H9 (cell line): ENCODE results near the gene THRB. TPM values are rescaled to one million over a fixed set of nuclear protein-coding genes. Genes with fewer than 3 reads are reported as not detected.

Experiments
- DNase-seq: peaks from one replicate; pipeline ENCODE4 v3.0.0-alpha.2; 2017
- H2AFZ ChIP-seq: one replicate; pipeline ENCODE4 v1.6.1; 2013; ENCODE audit warnings: mild to moderate bottlenecking, low read length, control low read depth, moderate library complexity
- H2AK5ac ChIP-seq: 2 replicates; pipeline ENCODE4 v1.6.1; 2013; ENCODE audit warnings: low read length, control low read depth, mixed read lengths; ENCODE audit not compliant: insufficient read length
- H2BK120ac ChIP-seq: one replicate; pipeline ENCODE4 v1.6.1; 2013; ENCODE audit warnings: low read depth, mild to moderate bottlenecking, low read length, control low read depth, inconsistent platforms; ENCODE audit not compliant: poor library complexity, severe bottlenecking
- H2BK12ac ChIP-seq: 2 replicates; pipeline ENCODE4 v1.6.1; 2013; ENCODE audit warnings: low read length, control low read depth, mixed read lengths, low read depth; ENCODE audit not compliant: insufficient read length
- H2BK15ac ChIP-seq: 2 replicates; pipeline ENCODE4 v1.6.1; 2013; ENCODE audit warnings: low read depth, low read length, control low read depth
- H2BK20ac ChIP-seq: one replicate; pipeline ENCODE4 v1.6.1; 2013; ENCODE audit warnings: low read depth, mild to moderate bottlenecking, low read length, control low read depth, inconsistent platforms; ENCODE audit not compliant: poor library complexity, severe bottlenecking
- H2BK5ac ChIP-seq: 2 replicates; pipeline ENCODE4 v1.6.1; 2013; ENCODE audit warnings: low read length, control low read depth, mixed read lengths; ENCODE audit not compliant: insufficient read length
- H3K14ac ChIP-seq: 2 replicates; pipeline ENCODE4 v1.6.1; 2013; ENCODE audit warnings: low read length, control low read depth; ENCODE audit not compliant: insufficient read depth
- H3K18ac ChIP-seq: 2 replicates; pipeline ENCODE4 v1.6.1; 2013; ENCODE audit warnings: low read depth, mild to moderate bottlenecking, mixed read lengths, low read length, control low read depth; ENCODE audit not compliant: insufficient read length
- H3K23ac ChIP-seq: 2 replicates; pipeline ENCODE4 v1.6.1; 2013; ENCODE audit warnings: low read length, control low read depth, mixed read lengths, low read depth; ENCODE audit not compliant: insufficient read length
- H3K23me2 ChIP-seq: 2 replicates; pipeline ENCODE4 v1.6.1; 2013; ENCODE audit warnings: low read depth, mild to moderate bottlenecking, mixed read lengths, low read length, control low read depth; ENCODE audit not compliant: insufficient read length, poor library complexity, severe bottlenecking
- H3K27ac ChIP-seq: 2 replicates; pipeline ENCODE4 v1.5.1; 2013; ENCODE audit warnings: low read length, control low read depth, mixed read lengths, low read depth; ENCODE audit not compliant: insufficient read length
- H3K27me3 ChIP-seq: 2 replicates; pipeline ENCODE4 v1.6.1; 2013; ENCODE audit warnings: low read length, control low read depth, inconsistent platforms; ENCODE audit not compliant: insufficient read depth
- H3K4ac ChIP-seq: 2 replicates; pipeline ENCODE4 v1.6.1; 2013; ENCODE audit warnings: low read depth, mild to moderate bottlenecking, control low read depth, inconsistent platforms, low read length, moderate library complexity
- H3K4me1 ChIP-seq: 2 replicates; pipeline ENCODE4 v1.6.1; 2013; ENCODE audit warnings: low read length, control low read depth, inconsistent platforms; ENCODE audit not compliant: insufficient read depth
- H3K4me2 ChIP-seq: 2 replicates; pipeline ENCODE4 v1.6.1; 2013; ENCODE audit warnings: low read length, control low read depth, mixed read lengths; ENCODE audit not compliant: insufficient read length, insufficient read depth
- H3K56ac ChIP-seq: 2 replicates; pipeline ENCODE4 v1.6.1; 2013; ENCODE audit warnings: low read depth, mild to moderate bottlenecking, mixed read lengths, low read length, control low read depth; ENCODE audit not compliant: insufficient read length
- H3K79me1 ChIP-seq: 2 replicates; pipeline ENCODE4 v1.6.1; 2013; ENCODE audit warnings: low read depth, mild to moderate bottlenecking, moderate library complexity, low read length, control low read depth, inconsistent platforms; ENCODE audit not compliant: insufficient read depth, poor library complexity, severe bottlenecking
- H3K79me2 ChIP-seq: 2 replicates; pipeline ENCODE4 v1.6.1; 2013; ENCODE audit warnings: low read length, control low read depth, inconsistent platforms; ENCODE audit not compliant: insufficient read depth
- H3K9ac ChIP-seq: 2 replicates; pipeline ENCODE4 v1.6.1; 2013; ENCODE audit warnings: low read length, control low read depth, mixed read lengths; ENCODE audit not compliant: insufficient read length; ENCODE audit errors: extremely low read depth
- H3K9me3 ChIP-seq: one replicate; pipeline ENCODE4 v1.6.1; 2013; ENCODE audit warnings: low read depth, low read length, inconsistent platforms; ENCODE audit not compliant: control insufficient read depth
- H3T11ph ChIP-seq: one replicate; pipeline ENCODE4 v1.6.1; 2013; ENCODE audit warnings: mild to moderate bottlenecking, low read length, control low read depth, inconsistent platforms
- H4K20me1 ChIP-seq: one replicate; pipeline ENCODE4 v1.6.1; 2013; ENCODE audit not compliant: control insufficient read depth, insufficient read length, insufficient read depth
- H4K5ac ChIP-seq: 2 replicates; pipeline ENCODE4 v1.6.1; 2013; ENCODE audit warnings: low read depth, mild to moderate bottlenecking, mixed read lengths, low read length, control low read depth; ENCODE audit not compliant: insufficient read length
- H4K8ac ChIP-seq: replicated peaks from 2 replicates; pipeline ENCODE4 v1.6.1; 2013; ENCODE audit warnings: low read length, control low read depth, mixed read lengths, low read depth; ENCODE audit not compliant: insufficient read length
- H4K91ac ChIP-seq: 2 replicates; pipeline ENCODE4 v1.6.1; 2013; ENCODE audit warnings: low read depth, mild to moderate bottlenecking, moderate library complexity, mixed read lengths, low read length, control low read depth; ENCODE audit not compliant: insufficient read length
- H3K27ac Mint-ChIP-seq, 3 experiments: 2 replicates in 2 of 3; 3 replicates in 1 of 3; pipeline ENCODE4 v1.8.0; 2020 to 2021; ENCODE audit warnings: mixed read lengths in 3 of 3, mild to moderate bottlenecking in 1 of 3, moderate library complexity in 1 of 3
- H3K27me3 Mint-ChIP-seq: 2 replicates; pipeline ENCODE4 v1.8.0; 2021; ENCODE audit warnings: low read depth, mild to moderate bottlenecking, moderate library complexity, mixed read lengths
- H3K36me3 Mint-ChIP-seq, 3 experiments: 2 replicates in 2 of 3; 3 replicates in 1 of 3; pipeline ENCODE4 v1.8.0; 2020 to 2021; ENCODE audit warnings: low read depth in 3 of 3, mixed read lengths in 3 of 3; ENCODE audit not compliant: insufficient read depth in 1 of 3
- H3K4me1 Mint-ChIP-seq, 2 experiments: 2 replicates each; pipeline ENCODE4 v1.8.0; 2020; ENCODE audit warnings: mixed read lengths in 2 of 2
- H3K4me3 Mint-ChIP-seq, 2 experiments: 2 replicates in 1 of 2; 3 replicates in 1 of 2; pipeline ENCODE4 v1.8.0; 2020 to 2021; ENCODE audit warnings: mild to moderate bottlenecking in 2 of 2, mixed read lengths in 2 of 2, moderate library complexity in 1 of 2
- H3K9me3 Mint-ChIP-seq, 2 experiments: 2 replicates in 1 of 2; 3 replicates in 1 of 2; pipeline ENCODE4 v1.8.0; 2020; ENCODE audit warnings: mild to moderate bottlenecking in 2 of 2, mixed read lengths in 2 of 2, moderate library complexity in 1 of 2
- CTCF ChIP-seq: fragments of 200-600 bp; sonication (generic); conservative IDR thresholded peaks from 3 replicates; pipeline ENCODE4 v1.8.0; 2021; ENCODE audit warnings: antibody characterized with exemption, mild to moderate bottlenecking
- total RNA-seq: library from RNA; stranded (reverse); gene quantifications from 2 replicates; pipeline ENCODE4 v1.2.1, GENCODE V29; 2021

Gene THRB
- total RNA-seq, 1 experiment from 2014 or later, result 8.6 TPM

DNA sequence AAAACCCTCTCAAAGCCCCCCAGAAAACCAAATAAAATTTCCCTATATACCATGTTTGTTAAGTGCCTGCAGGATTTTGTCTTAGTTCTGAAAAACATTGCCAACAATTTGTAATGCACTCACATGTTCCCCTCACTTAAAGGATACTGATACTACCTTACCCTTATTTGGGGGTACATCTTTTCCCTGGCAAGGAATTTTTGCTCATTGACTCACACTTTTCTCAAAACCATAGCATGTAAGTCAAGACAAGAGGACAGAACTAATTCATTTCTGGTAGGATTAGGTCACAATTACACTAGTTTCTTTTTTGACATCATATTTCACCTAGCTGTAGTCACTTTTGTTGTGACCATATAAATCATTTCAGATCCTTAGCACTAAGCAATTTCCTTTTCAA is 222.2 kb downstream of the THRB start:
- H2BK12ac ChIP-seq, result no peak overlapping the region
- H2BK20ac ChIP-seq, result no peak overlapping the region
- no peaks in the 10 kb centered on the region for H3K79me1 ChIP-seq
- no peaks in the 10 kb centered on the region for H4K20me1 ChIP-seq
- H3K27ac ChIP-seq, result no peak overlapping the region
- no peaks in the 10 kb centered on the region for H3K27me3 Mint-ChIP-seq
- no peak overlapping the region for H3T11ph ChIP-seq
- no peak overlapping the region for H3K4ac ChIP-seq
- no peaks in the 10 kb centered on the region for H3K9me3 ChIP-seq
- no peaks in the 10 kb centered on the region for H3K23me2 ChIP-seq
- no peak overlapping the region for H4K91ac ChIP-seq
- no peaks in the 10 kb centered on the region for H3K9me3 Mint-ChIP-seq
- no peak for TF ChIP-seq CTCF
- no peak overlapping the region for H2BK120ac ChIP-seq
- no peak overlapping the region for H3K4me3 Mint-ChIP-seq
- H3K4me2 ChIP-seq, result no peak overlapping the region
- H3K14ac ChIP-seq, result no peak overlapping the region
- H4K8ac ChIP-seq, result no peak overlapping the region
- no peak overlapping the region for H2AK5ac ChIP-seq
- H3K56ac ChIP-seq, result no peak overlapping the region
- no peak overlapping the region for H3K23ac ChIP-seq
- H3K36me3 Mint-ChIP-seq, result no peaks in the 10 kb centered on the region
- no peak overlapping the region for H4K5ac ChIP-seq
- H3K79me2 ChIP-seq, result no peaks in the 10 kb centered on the region
- no peak overlapping the region for H2AFZ ChIP-seq
- no peaks in the 10 kb centered on the region for H3K27me3 ChIP-seq
- no peak overlapping the region for H3K9ac ChIP-seq
- DNase-seq, result no peak
- H2BK15ac ChIP-seq, result no peak overlapping the region
- H3K18ac ChIP-seq, result no peak overlapping the region
- H3K4me1 ChIP-seq, result no peaks in the 10 kb centered on the region
- H3K4me1 Mint-ChIP-seq, result no peaks in the 10 kb centered on the region
- H3K27ac Mint-ChIP-seq, result no peak overlapping the region
- no peak overlapping the region for H2BK5ac ChIP-seq
